Mesothelial cell of epicardium (in vitro differentiated cells): Measurements from ENCODE around the gene STXBP6. TPM values are rescaled to one million over a fixed set of nuclear protein-coding genes. Genes with fewer than 3 reads are reported as not detected.

Experiments used
- DNase-seq, 2 experiments: peaks; one replicate each; pipeline ENCODE4 v3.0.0; 2021; ENCODE audit warnings: low spot score in 2 of 2; ENCODE audit not compliant: unreplicated experiment in 2 of 2
- H3K27ac Mint-ChIP-seq: 2 replicates; pipeline ENCODE4 v1.8.0; 2021; ENCODE audit warnings: mixed read lengths
- H3K27me3 Mint-ChIP-seq: 2 replicates; pipeline ENCODE4 v1.8.0; 2021; ENCODE audit warnings: low read depth, mixed read lengths
- H3K36me3 Mint-ChIP-seq: 2 replicates; pipeline ENCODE4 v1.8.0; 2021; ENCODE audit warnings: mixed read lengths
- H3K4me1 Mint-ChIP-seq: 2 replicates; pipeline ENCODE4 v1.8.0; 2021; ENCODE audit warnings: mixed read lengths
- H3K4me3 Mint-ChIP-seq: 2 replicates; pipeline ENCODE4 v1.8.0; 2021; ENCODE audit warnings: mild to moderate bottlenecking, moderate library complexity, mixed read lengths
- H3K9me3 Mint-ChIP-seq: 2 replicates; pipeline ENCODE4 v1.8.0; 2021; ENCODE audit warnings: mixed read lengths
- CTCF ChIP-seq: fragments of 200-600 bp; sonication (generic); IDR thresholded peaks from one replicate; pipeline ENCODE4 v1.5.0; 2021; ENCODE audit warnings: antibody characterized with exemption; ENCODE audit not compliant: unreplicated experiment
- total RNA-seq: library from RNA; stranded (reverse); gene quantifications from 3 replicates; pipeline ENCODE4 v1.2.1, GENCODE V29; 2021

Gene STXBP6
- total RNA-seq, 1 donor from 2014 or later, result 16.6 TPM

- H3K4me3 Mint-ChIP-seq, result no peak overlapping the region
- H3K9me3 Mint-ChIP-seq, result no peaks in the 10 kb centered on the region
- peaks cover 9% of the 10 kb centered on the region for H3K4me1 Mint-ChIP-seq
- H3K27ac Mint-ChIP-seq, result no peak overlapping the region
- no peak for DNase-seq
- no peaks in the 10 kb centered on the region for H3K36me3 Mint-ChIP-seq
- no peaks in the 10 kb centered on the region for H3K27me3 Mint-ChIP-seq
- TF ChIP-seq CTCF, result no peak
Observed at GRCh38 chr14:24874514-24875202, 175.3 kb downstream of the STXBP6 start.

- DNase-seq, result no peak
- Mint-ChIP-seq H3K4me1 (peaks cover 9% of the 10 kb centered on the region), H3K4me3 (no peak overlapping the region), H3K9me3 (peaks cover under 1% of the 10 kb centered on the region), H3K27ac (no peak overlapping the region), H3K27me3 (no peaks in the 10 kb centered on the region), H3K36me3 (no peaks in the 10 kb centered on the region)
- TF ChIP-seq CTCF, result no peak
Observed at GRCh38 chr14:24873551-24873950, 176.4 kb downstream of the STXBP6 start.

- H3K36me3 Mint-ChIP-seq, result peaks cover 2% of the 10 kb centered on the region
- H3K4me3 Mint-ChIP-seq, result no peak overlapping the region
- DNase-seq, result no peak
- peaks cover 7% of the 10 kb centered on the region for H3K9me3 Mint-ChIP-seq
- H3K27me3 Mint-ChIP-seq, result no peaks in the 10 kb centered on the region
- H3K27ac Mint-ChIP-seq, result no peak overlapping the region
- TF ChIP-seq CTCF, result no peak
- H3K4me1 Mint-ChIP-seq, result peaks cover 6% of the 10 kb centered on the region
Observed at GRCh38 chr14:24870949-24871701, 178.8 kb downstream of the STXBP6 start.

GRCh38 chr14:24868389-24868788 lies 181.6 kb downstream of the STXBP6 start:
- peaks cover 7% of the 10 kb centered on the region for H3K4me1 Mint-ChIP-seq
- H3K27me3 Mint-ChIP-seq, result no peaks in the 10 kb centered on the region
- no peak overlapping the region for H3K27ac Mint-ChIP-seq
- H3K9me3 Mint-ChIP-seq, result peaks cover 7% of the 10 kb centered on the region
- no peak for DNase-seq
- TF ChIP-seq CTCF, result no peak
- no peak overlapping the region for H3K4me3 Mint-ChIP-seq
- H3K36me3 Mint-ChIP-seq, result peaks cover 2% of the 10 kb centered on the region

DNA sequence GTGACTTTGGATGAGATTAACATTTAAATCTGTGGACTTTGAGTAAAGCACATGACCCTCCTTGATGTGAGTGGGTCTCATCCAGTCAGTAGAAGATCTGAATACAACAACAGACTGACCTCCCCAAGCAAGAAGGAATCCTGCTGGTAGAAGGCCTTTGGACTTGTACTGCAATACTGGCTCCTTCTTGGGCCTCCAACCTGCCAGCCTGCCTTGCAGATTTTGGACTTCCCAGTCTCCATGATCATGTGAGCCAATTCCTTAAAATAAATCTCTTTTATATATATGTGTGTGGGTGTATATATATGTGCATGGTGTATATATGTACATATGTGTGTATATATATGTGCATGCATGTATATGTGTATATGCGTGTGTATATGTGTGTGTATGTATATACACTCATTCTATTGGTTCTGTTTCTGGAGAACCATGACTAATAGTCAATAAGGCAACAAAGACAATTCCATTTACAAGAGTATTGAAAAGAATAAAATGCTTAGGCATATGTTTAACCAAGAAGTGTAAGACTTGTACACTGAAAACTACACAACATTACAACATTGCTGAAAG lies 183.8 kb downstream of the STXBP6 start:
- Mint-ChIP-seq H3K4me3 (no peak overlapping the region), H3K36me3 (peaks cover 2% of the 10 kb centered on the region), H3K9me3 (peaks cover 7% of the 10 kb centered on the region), H3K4me1 (peaks cover 15% of the 10 kb centered on the region), H3K27me3 (no peaks in the 10 kb centered on the region), H3K27ac (no peak overlapping the region)
- no peak for DNase-seq
- no peak for TF ChIP-seq CTCF
